ENCODE results near the gene NUP214.
"Not testable (repeated sequence)": the region's sequence is repeated elsewhere in the genome, so short reads cannot be mapped to it uniquely, and the experiment has no call there.

The NUP214 gene

DNA sequence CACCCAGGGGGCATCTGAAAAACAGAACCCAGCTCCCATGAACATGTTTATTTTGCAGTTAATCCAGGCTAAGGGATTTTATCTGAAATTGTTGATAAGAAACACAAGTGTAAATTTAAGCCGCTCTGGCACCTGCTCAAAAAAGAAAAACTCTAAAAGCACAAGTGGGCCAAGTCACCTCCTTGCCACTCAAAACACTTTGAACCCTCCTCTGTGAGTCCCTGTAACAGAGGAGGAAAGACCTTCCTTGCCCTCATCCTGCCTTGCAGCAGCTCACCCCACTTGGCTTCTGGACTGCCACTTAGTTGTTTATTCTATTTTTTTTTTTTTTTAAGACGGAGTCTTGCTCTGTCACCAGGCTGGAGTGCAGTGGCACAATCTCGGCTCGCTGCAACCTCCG, 111.4 kb downstream of the NUP214 start:
- DNase-seq = no peak

DNA sequence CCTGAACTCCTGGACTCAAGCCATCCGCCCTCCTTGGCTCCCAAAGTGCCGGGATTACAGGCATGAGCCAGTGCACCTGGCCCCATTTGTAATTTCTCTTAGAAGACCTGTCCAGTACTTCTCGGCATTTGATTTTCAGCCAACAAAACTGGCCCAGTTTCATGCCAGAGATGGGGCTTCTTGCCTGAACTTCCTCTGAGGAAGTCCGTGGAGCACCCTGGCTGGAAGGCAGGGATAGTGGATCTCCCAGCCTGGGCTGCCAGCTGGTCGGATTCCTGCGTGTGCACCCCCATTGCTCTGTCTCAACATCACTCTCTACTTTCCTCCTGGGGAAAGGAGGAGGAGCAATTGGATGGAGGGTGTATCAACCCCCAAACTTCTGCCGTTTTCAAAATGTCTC, 111.9 kb downstream of the NUP214 start:
- DNase-seq = no peak

DNA sequence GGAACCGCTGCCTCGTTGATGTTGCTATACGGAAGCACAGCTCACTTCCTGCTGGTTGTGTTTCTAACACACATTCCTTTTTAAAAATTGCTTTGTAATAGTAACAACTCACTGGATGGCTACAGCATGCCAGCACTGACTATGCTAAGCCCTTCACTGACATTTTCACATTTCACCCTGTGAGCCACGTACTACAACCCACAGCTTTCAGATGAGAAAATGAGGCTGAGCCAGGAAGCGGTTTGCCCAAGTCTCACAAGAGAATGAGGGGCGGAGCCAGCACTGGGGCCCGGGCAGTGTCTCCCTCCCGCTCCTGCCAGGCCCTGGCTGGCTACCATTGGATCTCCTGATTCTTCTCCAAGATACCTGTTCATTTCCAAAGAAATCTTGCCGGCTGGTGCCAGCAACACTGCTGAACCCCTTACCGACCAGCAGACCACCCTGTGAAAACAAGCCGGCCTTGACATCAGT, 112.6 kb downstream of the NUP214 start:
- peak; percentile 58 to 88 (median 72) for DNase-seq

DNA sequence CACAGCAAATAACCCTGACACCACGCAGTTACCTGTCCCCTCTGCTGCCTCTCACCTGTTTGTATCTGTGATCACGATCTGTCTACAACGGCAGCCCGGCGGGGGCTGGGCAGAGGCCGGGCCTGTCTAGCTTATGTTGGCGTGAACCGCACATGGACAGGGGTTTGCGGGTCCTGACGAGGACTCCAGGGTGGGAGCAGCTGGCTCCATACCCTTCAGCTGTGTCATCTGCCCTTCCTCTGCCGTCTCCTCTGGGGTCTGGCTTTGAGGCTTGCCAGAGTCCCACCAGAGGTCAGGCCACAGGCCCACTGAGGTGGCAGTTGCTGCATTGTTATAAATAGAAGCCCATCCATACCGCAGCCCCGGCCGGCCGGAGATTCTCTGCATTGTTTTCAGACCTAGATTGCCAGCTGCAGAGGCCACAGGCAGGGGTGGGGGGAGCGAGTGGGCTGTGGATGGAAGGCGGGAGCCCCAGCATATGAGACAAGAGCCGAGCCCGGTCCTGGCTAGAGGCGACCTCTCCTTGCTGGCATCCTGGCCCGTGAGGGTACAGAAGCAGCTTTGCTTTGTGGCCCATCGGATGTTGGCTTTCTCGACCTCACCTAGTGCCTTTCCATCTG, 113.1 kb downstream of the NUP214 start:
- DNase-seq = no peak

DNA sequence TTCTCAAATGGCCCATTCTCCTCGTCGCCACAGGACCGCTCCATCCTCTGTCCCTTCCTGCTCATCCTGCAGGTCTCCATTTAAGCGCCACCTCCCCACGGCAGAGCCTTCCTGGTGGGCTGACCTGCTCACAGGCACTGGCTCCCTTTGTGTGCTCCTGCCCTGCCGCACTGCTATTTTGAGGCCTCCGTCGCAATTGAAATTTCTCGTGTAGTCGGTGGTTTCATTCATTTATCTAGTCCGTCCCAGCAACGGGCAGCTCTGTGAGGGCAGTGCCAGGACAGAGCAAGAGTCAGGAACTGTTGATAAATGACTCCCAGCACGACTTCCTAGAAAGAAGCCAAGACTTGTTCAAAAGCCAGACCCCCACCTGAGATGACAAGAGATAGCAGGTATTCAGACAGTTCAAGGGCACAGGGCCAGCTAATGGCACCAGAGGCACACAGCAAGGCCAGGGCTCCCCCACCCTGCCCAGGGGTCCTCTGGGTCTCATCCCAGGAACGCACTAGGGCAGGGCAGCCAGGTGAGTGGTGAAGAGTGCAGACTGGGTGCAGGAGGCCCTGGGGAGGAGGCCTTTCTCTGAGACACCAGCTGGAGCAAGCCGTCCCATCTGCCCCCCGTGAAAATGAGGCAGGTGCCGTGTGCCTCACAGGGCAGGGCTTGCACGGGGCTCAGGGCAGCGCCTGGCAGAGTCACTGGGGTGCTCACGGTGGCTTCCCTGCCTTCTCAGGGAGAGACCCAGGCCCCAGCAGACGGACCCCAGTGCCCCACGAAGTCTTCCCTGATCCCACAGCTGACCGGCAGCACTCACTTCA, 114.0 kb downstream of the NUP214 start:
- DNase-seq = no peak

DNA sequence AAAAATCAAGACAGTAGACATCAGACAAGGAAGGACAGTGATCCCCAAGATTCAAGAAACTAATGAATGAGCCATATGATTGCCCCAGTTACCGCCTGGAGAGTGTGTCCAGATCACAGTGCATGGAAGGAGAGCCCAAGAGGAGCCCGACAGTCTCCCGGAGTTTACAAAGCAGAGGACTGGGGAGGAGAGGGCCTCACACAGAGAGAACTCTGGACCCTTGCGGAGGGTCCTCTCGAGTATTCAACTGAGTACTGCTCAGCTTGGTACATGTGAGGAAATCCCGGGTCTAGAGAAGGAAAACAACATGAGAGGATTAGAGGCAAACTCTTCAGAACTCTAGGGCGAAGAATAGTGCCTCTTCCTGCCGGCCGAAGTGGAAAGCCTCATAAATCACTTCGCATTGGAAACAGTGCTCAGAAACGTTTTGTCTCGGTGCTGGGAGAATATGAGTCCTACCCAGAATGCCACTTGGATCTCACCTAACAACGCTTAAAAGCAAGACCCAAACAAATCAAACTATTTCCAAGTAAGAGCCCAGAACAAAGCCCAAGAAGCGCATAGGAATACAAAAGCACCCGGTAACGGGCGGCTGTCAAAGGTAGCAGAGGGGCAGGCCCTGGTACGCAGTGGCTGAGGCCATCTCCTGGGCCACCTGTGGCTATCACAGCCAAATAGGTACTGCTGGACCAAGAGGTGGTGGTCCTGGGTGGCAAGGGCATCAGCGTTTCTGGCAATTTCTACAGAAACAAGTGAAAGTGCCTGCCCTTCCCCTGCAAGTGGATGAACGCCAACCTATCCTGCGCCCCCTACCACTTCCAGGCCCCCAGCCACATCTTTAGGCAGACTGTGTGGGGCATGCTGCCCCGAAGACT, 114.9 kb downstream of the NUP214 start:
- DNase-seq = no peak

DNA sequence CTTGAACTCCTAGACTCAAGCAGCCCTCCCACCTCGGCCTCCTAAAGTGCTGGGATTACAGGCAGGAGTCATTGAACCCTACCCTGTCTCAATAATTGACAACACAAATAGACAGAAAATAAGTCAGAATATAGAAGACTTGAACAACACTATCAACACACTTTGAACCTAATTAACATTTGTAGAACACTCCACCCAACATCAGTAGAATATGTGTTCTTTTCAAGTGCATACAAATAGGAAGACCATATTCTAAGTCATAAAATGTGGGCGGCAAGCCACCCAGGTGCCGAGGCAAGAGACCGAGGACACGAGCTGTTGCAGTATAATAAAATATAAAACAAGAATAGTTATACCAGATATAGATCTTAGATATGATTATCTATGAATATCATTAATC, 118.9 kb downstream of the NUP214 start:
- not testable (repeated sequence) for DNase-seq

DNA sequence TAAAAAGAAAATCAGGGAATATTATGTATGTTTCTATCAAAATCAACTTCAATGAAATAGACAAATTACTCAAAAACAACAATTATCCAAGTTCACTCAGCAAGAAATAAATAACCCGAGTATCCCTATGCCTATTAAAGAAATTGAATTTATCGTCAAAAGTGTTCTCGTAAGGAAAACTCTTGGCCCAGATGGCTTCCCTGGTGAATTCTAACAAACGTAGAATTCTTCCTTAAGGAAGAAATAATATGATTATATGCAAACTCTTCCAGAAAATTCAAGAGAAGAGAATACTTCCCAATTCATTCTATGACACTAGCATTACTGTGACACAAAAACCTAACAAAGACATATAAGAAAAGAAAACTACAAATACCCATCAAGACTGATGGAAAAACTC, 121.2 kb downstream of the NUP214 start:
- DNase-seq = no peak

DNA sequence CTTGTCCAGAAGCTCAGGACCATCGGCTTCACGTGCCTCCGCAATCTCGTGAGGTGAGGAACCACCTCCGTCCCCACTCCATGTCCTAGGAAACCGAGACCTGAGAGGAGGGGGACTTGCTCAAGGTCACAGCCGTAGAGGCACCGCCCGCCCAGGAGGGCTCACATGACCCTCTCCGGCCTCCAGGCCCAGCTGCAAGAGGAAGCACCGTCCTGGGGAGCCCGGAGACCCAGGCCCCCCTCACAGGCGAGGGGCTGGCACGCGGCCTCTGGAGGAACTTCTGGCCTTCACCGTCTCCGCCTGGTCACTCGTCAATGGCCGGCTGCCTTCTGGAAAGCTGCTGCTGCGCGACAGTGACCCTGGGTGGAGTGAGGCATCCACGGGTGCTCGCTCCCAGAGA, 126.7 kb downstream of the NUP214 start:
- no peak for DNase-seq

DNA sequence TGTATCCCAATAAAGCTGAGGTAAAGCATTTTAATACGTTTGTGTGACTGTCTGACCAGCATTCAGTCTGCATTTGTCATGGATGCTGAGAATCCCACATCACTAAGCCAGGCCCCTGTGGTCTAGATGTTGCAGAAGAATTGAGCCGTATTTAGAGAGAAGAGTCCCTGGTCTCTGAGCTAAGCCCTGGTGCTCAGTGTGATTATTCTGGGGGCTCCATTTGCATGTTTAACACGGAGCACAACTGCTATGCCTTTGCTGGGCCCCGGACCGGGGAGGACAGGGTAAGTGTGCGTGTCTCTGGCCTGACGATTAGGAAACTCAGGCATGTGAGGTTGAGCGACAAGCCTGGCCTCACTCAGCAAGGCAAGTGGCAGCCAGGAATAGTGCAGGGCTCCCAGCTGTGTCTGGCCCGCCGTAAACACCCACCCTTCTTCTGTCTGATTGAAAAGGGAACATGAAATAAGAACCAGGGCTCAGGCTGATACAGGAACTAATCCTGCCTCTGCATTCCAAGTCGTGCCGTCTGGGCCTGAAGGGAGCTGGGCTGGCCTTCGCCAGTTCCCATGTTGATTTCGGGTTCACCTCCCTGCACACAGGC, 128.6 kb downstream of the NUP214 start:
- no peak for DNase-seq

DNA sequence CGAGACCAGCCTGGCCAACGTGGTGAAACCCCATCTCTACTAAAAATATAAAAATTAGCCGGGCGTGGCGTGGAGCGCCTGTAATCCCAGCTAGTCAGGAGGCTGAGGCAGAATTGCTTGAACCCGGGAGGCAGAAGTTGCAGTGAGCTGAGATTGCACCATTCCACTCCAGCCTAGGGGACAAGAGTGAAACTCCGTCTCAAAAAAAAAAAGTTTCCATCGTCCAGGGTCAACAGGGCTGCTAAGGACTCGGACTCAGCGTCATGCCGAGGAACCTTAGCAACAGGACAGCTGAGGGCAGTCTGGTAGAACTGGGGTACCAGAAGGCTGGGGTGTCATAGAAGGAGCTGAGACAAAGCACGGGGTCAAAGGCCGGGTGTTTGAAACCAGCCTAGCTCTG, 129.2 kb downstream of the NUP214 start:
- no peak for DNase-seq

DNA sequence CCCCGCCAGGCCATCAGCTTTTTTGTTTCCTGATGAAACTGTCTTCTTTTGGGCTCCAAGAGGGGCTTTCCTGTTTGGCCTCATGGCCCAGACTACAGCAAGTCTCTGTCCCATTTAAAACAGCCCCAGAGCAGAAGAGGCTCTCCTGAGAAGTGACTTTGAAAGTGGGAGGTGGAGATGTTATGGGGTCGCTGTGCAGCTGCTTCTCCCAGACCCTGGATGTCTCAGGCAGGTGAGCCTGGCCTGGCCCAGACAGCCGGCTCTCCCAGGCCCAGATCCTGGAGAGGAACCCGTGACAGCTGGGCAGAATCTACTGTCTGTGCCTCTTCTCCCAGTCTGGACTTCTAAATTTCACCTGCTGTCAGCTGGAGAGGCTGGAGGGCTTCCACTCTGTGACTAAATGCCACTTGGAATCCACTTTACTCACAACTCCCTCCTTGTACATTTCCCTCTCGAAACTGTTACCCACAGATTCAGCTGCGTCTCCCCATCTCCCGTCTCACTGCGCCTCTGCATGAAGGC, 130.4 kb downstream of the NUP214 start:
- DNase-seq = peak in 1 of 6 experiments; percentile 22

DNA sequence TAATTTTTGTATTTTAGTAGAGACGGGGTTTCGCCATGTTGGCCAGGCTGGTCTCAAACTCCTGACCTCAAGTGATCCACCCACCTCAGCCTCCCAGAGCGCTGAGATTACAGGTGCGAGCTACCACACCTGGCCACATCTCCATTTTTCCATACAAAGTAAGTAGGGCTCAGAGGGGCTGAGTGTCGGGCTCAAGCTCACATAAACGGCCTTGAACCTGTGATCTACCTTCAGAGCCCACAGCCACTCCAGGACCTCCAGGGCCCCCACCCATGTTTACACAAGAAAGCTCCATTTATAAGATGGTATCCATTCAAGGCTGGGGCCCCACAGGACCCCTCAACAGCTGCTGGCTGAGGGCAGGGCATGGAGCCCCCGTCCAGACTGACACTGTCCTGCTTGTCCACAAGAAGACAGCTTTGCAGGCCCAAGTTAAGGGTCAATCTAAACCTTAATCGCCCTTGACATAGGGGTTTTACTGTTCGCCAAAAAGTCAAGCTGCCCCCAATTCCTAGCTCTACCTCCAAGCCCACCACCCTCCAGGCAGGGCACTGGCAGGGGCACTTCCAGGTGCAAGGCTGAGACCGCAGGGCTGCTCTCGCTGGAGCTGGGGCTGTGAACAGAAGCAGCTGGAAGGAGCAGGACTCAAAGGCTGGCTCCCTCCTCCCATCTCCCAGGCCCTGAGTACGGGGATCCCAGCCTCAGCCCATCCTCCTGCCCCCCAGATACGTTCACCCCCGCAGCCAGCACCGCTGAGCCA, 132.1 kb downstream of the NUP214 start:
- no peak for DNase-seq

DNA sequence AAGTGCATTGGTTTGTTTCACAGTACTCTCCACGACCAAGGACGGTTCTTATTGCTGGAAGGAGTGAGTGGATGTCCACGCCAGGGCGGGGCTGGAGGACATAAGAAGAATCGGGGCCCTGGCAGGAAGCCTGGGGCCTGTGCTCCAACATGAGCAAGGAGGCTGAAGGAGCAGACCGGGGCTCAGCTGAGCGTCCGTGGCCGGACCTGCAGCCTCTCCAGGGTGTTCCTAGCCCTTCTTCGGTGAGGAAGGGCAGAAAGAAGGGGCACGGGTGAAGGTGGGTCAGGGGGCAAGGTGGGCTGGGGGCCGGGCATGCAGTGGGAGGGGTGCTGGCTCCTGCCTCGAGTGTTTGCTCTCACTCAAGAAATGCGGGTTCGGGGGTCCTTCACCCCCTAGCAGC, 132.8 kb downstream of the NUP214 start:
- no peak for DNase-seq

DNA sequence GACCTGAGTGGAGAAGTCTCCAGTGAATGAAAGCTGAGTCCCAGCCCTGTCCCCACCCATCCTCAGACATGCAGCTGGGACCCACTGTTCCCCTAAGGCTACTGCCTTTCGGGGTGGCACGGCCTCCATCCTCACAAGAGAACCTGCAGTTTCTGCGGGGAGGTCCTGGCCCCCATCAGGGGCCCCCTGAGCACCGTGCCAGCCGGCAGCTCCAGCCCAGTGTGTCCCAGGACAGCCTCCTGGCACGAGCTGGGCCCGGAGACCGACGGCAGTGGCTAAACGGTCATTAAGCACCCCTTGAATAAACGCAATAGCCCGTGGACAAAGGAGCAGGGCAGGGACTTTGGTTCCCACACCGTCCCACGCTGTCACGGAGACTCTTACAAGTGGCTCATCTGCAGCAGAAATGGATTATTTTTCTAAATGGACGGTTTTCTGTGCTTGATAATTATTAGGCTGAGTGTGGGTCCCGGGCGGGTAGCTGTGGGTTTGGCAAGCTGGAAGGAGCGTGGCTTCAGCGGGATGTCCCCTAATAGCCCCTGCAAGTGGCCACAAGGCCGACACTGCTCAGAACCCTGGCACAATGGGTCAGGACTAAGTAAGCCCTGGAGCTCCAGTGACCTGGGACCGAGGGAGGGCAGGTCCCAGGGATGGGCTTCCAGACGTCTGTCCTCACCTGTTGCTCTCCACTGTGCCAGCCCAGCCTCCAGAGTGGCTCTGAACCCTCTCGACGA, 133.5 kb downstream of the NUP214 start:
- no peak for DNase-seq

DNA sequence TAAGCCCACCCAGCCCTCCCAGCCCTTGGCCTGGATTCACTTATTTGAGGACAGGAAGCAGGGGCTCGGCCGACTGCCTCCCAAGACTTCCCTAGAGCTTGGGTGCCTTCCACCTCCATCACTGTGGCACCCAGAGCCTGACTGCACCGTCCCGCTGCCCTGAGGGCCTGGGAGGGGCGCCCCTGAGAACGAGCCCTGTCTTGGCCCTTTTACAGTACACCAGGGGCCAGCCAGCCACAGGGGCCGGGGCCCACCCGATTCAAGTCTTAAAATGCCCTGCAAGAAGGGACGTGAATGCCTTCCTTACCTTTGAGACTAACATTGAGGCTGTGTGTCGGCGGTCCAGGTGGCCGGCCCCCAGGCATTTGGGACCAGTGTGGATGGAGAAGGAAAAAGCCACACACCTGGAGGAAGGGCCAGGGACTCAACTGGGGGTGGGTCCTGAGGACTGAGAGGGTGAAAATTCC, 134.1 kb downstream of the NUP214 start:
- DNase-seq = no peak

DNA sequence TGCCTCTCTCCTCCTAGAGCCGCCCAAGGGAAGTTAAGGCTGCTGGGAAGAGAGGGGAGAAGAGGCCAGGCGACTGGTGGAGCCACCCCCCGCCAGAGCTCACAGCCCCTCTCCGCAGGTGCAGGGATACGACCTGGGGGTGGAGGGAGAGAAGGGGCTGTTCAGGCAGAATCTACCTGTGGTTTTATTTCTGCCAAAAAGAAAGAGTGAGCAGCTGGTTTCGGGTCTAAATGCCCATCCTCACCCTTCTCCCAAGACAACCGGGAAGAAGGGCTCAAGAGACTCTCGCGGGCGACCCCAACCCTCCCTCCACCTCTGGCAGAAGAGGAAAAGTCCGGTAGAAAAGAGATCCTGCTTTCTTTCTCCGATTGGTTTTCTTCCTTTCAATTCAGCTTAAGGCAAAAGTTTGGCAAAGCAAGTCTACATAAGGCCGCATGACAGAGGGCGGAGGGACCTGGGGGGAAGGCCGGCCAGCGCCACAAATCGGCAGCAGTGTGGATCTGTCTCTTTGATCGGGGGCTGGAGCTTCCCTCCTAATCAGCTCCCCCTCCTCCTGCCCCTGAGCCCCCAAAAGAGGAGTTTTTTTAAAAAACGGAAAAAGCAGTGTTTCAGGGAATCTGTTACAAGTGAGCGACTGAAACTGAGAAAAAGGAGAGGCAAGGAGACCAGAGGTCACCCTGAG, 134.7 kb downstream of the NUP214 start:
- DNase-seq = no peak

DNA sequence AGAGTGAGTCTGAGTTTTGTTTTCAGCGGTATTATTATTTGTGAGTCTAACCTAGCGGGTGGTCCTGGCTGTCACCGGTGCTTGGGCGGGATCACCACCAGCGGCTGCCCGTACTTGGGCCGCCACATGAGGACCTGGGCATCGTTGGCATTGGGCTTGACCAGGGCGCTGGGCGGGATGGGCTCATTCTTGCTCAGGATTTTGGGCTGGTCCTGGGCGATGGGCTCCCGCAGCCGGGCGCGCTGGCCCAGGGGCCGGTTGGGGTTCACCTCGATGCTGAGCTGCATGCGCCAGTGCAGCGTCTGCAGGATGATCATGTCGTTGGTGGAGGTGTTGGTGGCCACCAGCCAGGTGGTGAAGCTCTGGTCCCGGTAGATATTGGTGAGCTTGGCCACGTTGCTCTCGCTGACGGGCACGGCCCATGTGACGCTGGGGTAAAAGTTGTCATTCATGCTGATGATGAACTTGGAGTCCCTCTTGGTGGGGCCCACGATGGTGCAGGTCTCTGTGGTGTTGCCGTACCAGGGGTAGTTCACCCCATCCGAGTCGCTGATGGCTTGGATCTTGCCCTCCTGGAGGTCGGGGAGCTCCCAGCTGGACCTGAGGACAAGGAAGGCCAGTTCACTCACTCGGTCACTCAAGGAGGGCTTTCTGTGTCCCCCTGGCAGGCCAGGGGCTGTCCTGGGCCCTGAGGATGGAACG, 135.5 kb downstream of the NUP214 start:
- DNase-seq = no peak

DNA sequence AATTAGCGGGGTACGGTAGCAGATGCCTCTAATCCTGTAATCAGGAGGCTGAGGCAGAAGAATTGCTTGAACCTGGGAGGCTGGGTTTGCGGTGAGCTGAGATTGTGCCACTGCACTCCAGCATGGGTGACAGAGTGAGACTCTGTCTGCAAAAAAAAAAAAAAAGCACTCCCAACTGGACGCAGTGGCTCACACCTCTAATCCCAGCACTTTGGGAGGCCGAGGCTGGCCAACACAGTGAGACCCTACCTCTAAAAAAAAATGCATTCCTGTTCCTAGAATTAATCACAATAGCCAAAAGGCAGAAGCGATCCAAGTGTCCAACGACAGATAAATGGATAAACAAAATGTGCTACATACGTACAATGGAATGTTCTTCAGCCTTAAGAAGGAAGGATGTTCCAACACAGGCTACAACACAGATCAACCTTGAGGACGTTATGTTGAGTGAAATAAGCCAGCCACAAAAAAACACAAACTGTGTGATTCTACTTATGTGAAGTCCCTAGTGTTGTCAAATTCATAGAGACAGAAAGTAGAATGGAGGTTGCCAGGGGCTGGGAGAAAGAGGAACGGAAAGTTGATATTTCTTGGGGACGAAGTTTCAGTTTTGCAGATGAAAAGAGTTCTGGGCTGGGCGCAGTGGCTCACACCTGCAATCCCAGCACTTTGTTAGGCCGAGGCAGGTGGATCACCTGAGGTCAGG, 137.1 kb downstream of the NUP214 start:
- peak in 1 of 6 experiments; percentile 11 for DNase-seq

Measured in stimulated activated naive CD4-positive, alpha-beta T cell (primary cell).